MCF 10A (cell line): Measurements from ENCODE around the gene PPFIA2. TPM values are rescaled to one million over a fixed set of nuclear protein-coding genes. Genes with fewer than 3 reads are reported as not detected.

Source experiments
- BruUV-seq: library from RNA; stranded (reverse); fragments of 400-500 nt; replicated peaks from 2 replicates; lab custom pipeline; 2021; lab: Mats Ljungman, UMichigan
- CTCF ChIA-PET: fragments of 300-600 bp; sonication (Branson Sonifier 250); formaldehyde crosslinking; extraction: SDS; loops from one replicate; lab custom pipeline; 2021; ENCODE audit warnings: antibody characterized with exemption, inconsistent platforms; lab: Yijun Ruan, JAX
- POLR2A ChIA-PET: fragments of 300-600, 350-650 bp; sonication (Branson Sonifier 250); formaldehyde crosslinking; extraction: SDS; loops from one replicate; lab custom pipeline; 2020; ENCODE audit warnings: antibody characterized with exemption, inconsistent platforms; lab: Yijun Ruan, JAX
- DNase-seq: peaks from one replicate; pipeline ENCODE4 v3.0.0-alpha.2; 2018; ENCODE audit not compliant: unreplicated experiment
- H3K27ac Mint-ChIP-seq: one replicate; pipeline ENCODE4 v1.8.0; 2022; ENCODE audit warnings: mild to moderate bottlenecking, low read depth, mixed read lengths; ENCODE audit not compliant: unreplicated experiment
- H3K27me3 Mint-ChIP-seq: one replicate; pipeline ENCODE4 v1.8.0; 2022; ENCODE audit warnings: mixed read lengths; ENCODE audit not compliant: insufficient read depth, unreplicated experiment
- H3K36me3 Mint-ChIP-seq: one replicate; pipeline ENCODE4 v1.8.0; 2022; ENCODE audit warnings: mild to moderate bottlenecking, moderate library complexity, mixed read lengths; ENCODE audit not compliant: insufficient read depth, unreplicated experiment
- H3K4me1 Mint-ChIP-seq: one replicate; pipeline ENCODE4 v1.8.0; 2022; ENCODE audit warnings: mixed read lengths; ENCODE audit not compliant: insufficient read depth, unreplicated experiment
- H3K4me3 Mint-ChIP-seq: one replicate; pipeline ENCODE4 v1.8.0; 2022; ENCODE audit warnings: mild to moderate bottlenecking, moderate library complexity, mixed read lengths; ENCODE audit not compliant: unreplicated experiment
- H3K9me3 Mint-ChIP-seq: one replicate; pipeline ENCODE4 v1.8.0; 2022; ENCODE audit warnings: mixed read lengths; ENCODE audit not compliant: unreplicated experiment
- CTCF ChIP-seq: fragments of 200-600 bp; IDR thresholded peaks from one replicate; pipeline ENCODE4 v1.8.0; 2022; ENCODE audit warnings: antibody characterized with exemption, mild to moderate bottlenecking; ENCODE audit not compliant: unreplicated experiment
- intact Hi-C: fragments of 100-400 bp; cut with micrococcal nuclease; formaldehyde crosslinking; loops from 2 replicates; pipeline ENCODE4 v1.14.1; 2022
- total RNA-seq: library from RNA; stranded (reverse); gene quantifications from 2 replicates; pipeline ENCODE4 v1.2.3, GENCODE V29; 2022

PPFIA2 gene
- total RNA-seq, 1 experiment from 2014 or later: 2.2 TPM

- intact Hi-C loops: no loop called here
- DNase-seq: no peak
- Mint-ChIP-seq H3K27me3 (peaks cover 25% of the 10 kb centered on the region), H3K4me1 (peaks cover 11% of the 10 kb centered on the region), H3K36me3 (no peaks in the 10 kb centered on the region), H3K9me3 (no peaks in the 10 kb centered on the region), H3K4me3 (no peak overlapping the region), H3K27ac (no peak overlapping the region)
- ChIA-PET POLR2A (no interaction called here), CTCF (no interaction called here)
- no TSS peak for BruUV-seq
- TF ChIP-seq CTCF: no peak
These were observed 241.9 kb downstream of the PPFIA2 start for GRCh38 chr12:81517296-81517695.

- TF ChIP-seq CTCF: no peak
- Mint-ChIP-seq H3K4me3 (no peak overlapping the region), H3K4me1 (no peaks in the 10 kb centered on the region), H3K27me3 (peaks cover 29% of the 10 kb centered on the region), H3K36me3 (no peaks in the 10 kb centered on the region), H3K9me3 (no peaks in the 10 kb centered on the region), H3K27ac (no peak overlapping the region)
- CTCF ChIA-PET: no interaction called here
- BruUV-seq: no TSS peak
- intact Hi-C loops: no loop called here
- POLR2A ChIA-PET: interaction anchor here (0.7 kb wide), 1 partner anchor 9 kb away, joined by 5 read pairs; no protein-coding TSS in a partner anchor
- peak; percentile 42 for DNase-seq
These were observed 256.0 kb downstream of the PPFIA2 start for GRCh38 chr12:81502912-81503695.

GRCh38 chr12:81500788-81501187 is 258.4 kb downstream of the PPFIA2 start:
- Mint-ChIP-seq H3K9me3 (no peaks in the 10 kb centered on the region), H3K27me3 (peaks cover 29% of the 10 kb centered on the region), H3K27ac (no peak overlapping the region), H3K4me1 (no peaks in the 10 kb centered on the region), H3K36me3 (no peaks in the 10 kb centered on the region), H3K4me3 (no peak overlapping the region)
- TF ChIP-seq CTCF: no peak
- CTCF ChIA-PET: no interaction called here
- DNase-seq: no peak
- BruUV-seq: no TSS peak
- intact Hi-C loops: no loop called here
- POLR2A ChIA-PET: no interaction called here

GRCh38 chr12:81499809-81500208 is 259.3 kb downstream of the PPFIA2 start:
- BruUV-seq: no TSS peak
- POLR2A ChIA-PET: no interaction called here
- intact Hi-C loops: no loop called here

More at GRCh38 chr12:81499809-81500208, 259.3 kb downstream of the PPFIA2 start:
- Mint-ChIP-seq H3K27ac (no peak overlapping the region), H3K27me3 (peaks cover 29% of the 10 kb centered on the region), H3K4me1 (no peaks in the 10 kb centered on the region), H3K4me3 (no peak overlapping the region), H3K36me3 (no peaks in the 10 kb centered on the region), H3K9me3 (no peaks in the 10 kb centered on the region)
- DNase-seq: no peak
- no peak for TF ChIP-seq CTCF
- CTCF ChIA-PET: no interaction called here
